ENCODE measurements around the gene ADGRG1.
"Not testable (repeated sequence)": the region's sequence is repeated elsewhere in the genome, so short reads cannot be mapped to it uniquely, and the experiment has no call there.

The ADGRG1 gene

DNA sequence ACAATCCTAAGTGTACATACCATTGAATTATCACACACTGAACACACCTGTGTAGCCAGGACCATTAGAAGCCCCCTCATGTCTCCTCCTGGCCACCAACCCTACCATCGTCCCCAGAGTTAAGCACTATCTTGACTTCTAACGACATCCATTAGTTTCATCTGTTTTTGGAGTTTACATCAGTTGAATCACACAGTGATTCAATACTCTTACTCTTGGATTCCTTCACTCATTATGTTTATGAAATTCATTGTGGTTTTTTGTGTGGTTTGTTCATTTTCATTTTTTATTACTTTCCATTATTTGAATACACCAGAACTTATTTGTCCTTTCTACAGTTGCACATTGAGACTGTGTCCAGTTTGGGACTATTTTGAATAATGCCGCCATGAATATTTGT, 79.7 kb downstream of the ADGRG1 start:
- TF ChIP-seq ZFX (IDR thresholded peaks at IDR 0.05) = no peak
- TF ChIP-seq, protein P1, sequence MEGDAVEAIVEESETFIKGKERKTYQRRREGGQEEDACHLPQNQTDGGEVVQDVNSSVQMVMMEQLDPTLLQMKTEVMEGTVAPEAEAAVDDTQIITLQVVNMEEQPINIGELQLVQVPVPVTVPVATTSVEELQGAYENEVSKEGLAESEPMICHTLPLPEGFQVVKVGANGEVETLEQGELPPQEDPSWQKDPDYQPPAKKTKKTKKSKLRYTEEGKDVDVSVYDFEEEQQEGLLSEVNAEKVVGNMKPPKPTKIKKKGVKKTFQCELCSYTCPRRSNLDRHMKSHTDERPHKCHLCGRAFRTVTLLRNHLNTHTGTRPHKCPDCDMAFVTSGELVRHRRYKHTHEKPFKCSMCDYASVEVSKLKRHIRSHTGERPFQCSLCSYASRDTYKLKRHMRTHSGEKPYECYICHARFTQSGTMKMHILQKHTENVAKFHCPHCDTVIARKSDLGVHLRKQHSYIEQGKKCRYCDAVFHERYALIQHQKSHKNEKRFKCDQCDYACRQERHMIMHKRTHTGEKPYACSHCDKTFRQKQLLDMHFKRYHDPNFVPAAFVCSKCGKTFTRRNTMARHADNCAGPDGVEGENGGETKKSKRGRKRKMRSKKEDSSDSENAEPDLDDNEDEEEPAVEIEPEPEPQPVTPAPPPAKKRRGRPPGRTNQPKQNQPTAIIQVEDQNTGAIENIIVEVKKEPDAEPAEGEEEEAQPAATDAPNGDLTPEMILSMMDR (conservative IDR thresholded peaks at IDR 0.05) = no peak
- H3K27ac ChIP-seq = no peak overlapping the region

- no peak overlapping the region for H3K27ac ChIP-seq
- TF ChIP-seq, protein P1 (conservative IDR thresholded peaks at IDR 0.05) = no peak
- TF ChIP-seq ZFX (IDR thresholded peaks at IDR 0.05) = no peak
Observed at GRCh38 chr16:57709663-57710062, 81.2 kb downstream of the ADGRG1 start.

DNA sequence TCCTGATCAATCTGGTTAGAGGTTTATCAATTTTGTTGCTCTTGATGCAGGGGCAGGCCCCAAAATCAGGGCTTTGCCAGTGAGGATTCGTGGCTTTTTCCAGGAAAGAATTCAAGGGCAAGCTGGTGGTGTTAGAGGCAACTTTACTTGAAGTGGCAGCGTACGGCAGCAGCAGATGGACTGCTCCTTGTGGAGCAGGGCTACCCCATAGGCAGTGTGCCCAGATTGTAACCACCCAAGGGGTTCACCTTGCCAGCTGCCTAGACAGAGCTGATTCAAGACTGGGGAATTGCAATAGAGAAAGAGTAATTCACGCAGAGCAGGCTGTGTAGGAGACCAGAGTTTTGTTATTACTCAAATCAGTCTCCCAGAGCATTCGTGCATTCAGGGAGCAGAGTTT, 82.9 kb downstream of the ADGRG1 start:
- no peak overlapping the region for H3K27ac ChIP-seq
- TF ChIP-seq ZFX (IDR thresholded peaks at IDR 0.05) = no peak
- TF ChIP-seq, protein P1 (conservative IDR thresholded peaks at IDR 0.05) = no peak

GRCh38 chr16:57711993-57712392, 83.6 kb downstream of the ADGRG1 start:
- H3K27ac ChIP-seq = no peak overlapping the region
- TF ChIP-seq, protein P1 (conservative IDR thresholded peaks at IDR 0.05) = no peak
- TF ChIP-seq ZFX (IDR thresholded peaks at IDR 0.05) = no peak

DNA sequence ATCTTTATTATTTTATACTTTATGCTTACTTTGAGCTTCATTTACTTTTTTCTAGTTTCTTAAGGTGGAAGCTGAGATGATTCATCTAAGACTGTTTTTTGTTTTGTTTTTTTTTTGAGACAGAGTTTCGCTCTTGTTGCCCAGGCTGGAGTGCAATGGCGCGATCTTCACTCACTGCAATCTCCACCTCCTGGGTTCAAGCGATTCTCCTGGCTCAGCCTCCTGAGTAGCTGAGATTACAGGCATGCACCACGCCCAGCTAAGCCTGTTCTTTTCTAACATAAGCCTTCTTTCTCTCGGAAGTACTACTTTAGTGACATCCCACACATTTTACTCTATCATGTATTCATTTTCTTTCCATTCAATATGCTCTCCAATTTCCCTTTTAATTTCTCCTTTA, 84.1 kb downstream of the ADGRG1 start:
- not testable (repeated sequence) for H3K27ac ChIP-seq

DNA sequence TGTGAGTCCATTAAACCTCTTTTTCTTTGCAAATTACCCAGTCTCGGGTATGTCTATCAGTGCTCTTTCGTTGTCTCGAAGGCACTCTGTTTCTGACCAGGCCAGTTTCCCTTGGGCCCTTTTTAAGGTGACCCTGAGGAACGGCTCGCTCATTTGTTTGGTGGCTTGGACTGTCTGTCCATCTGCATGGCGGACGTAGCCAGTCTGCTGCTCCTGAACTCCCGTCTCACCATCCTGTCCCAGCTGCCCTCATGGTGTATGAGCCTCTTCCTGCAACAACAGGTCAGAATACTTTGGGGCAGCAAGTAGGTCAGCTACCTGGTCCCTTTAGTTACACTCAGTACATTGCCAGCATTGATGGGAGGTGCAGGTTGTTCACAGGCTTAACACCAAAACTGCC, 85.2 kb downstream of the ADGRG1 start:
- no peak for TF ChIP-seq ZFX (IDR thresholded peaks at IDR 0.05)
- TF ChIP-seq, protein P1 (conservative IDR thresholded peaks at IDR 0.05) = no peak
- no peak overlapping the region for H3K27ac ChIP-seq

DNA sequence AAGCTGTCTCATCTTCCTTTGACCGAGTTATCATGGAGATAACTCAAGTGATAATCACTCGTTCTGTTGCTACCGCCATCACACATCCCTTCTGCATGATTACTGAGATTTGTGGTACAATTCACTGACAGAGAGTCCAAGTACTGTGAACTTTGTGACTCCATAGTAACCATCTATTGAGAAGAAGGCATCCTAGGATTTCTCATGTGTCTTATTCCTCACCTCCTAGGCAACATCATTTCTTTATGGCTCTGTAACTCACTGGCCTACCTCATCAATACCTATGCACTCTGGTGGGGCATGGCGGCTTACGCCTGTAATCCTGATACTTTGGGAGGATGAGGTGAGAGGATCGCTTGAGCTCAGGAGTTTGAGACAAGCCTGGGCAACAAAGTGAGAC, 85.6 kb downstream of the ADGRG1 start:
- TF ChIP-seq, protein P1 (conservative IDR thresholded peaks at IDR 0.05) = no peak
- no peak for TF ChIP-seq ZFX (IDR thresholded peaks at IDR 0.05)
- H3K27ac ChIP-seq = no peak overlapping the region
